HCT116 (cell line): ENCODE measurements around the gene ESR1. TPM values are rescaled to one million over a fixed set of nuclear protein-coding genes. Genes with fewer than 3 reads are reported as not detected.

Experiments used
- ATAC-seq: fragments of 200-7000 bp; cut with Tn5 transposase; 2 replicates; pipeline ENCODE4 v1.9.1; 2020; ENCODE audit warnings: mild to moderate bottlenecking, moderate library complexity
- BruUV-seq: library from RNA; stranded (reverse); fragments of 400-500 nt; replicated peaks from 2 replicates; lab custom pipeline; 2021; lab: Mats Ljungman, UMichigan
- CTCF ChIA-PET: fragments of 300-600 bp; sonication (Branson Sonifier 250); formaldehyde crosslinking; loops from one replicate; lab custom pipeline; 2021; ENCODE audit warnings: antibody characterized with exemption; lab: Charles Lee
- POLR2A ChIA-PET: fragments of 300-600, 350-600 bp; sonication (Branson Sonifier 250); formaldehyde crosslinking; loops from one replicate; lab custom pipeline; 2021; ENCODE audit warnings: antibody characterized with exemption; lab: Charles Lee
- RAD21 ChIA-PET, 2 experiments: fragments of 300-600 bp; sonication (Branson Sonifier 250); formaldehyde crosslinking; loops; one replicate each; lab custom pipeline; 2023; ENCODE audit warnings: low total read pairs in 2 of 2; ENCODE audit not compliant: uncharacterized antibody in 2 of 2, unreplicated experiment in 2 of 2, low non-redundant PET in 1 of 2; lab: Charles Lee
- DNase-seq: peaks from one replicate; pipeline ENCODE4 v3.0.0-alpha.2; 2010; ENCODE audit warnings: low read depth, low spot score
- H2AFZ ChIP-seq: fragments of 200-600 bp; shearing (Covaris generic), sonication (generic); 2 replicates; pipeline ENCODE4 v1.6.1; 2017; ENCODE audit warnings: low read depth, mixed run types, mixed read lengths, antibody characterized with exemption, low read length; ENCODE audit not compliant: poor library complexity, severe bottlenecking
- H3K27ac ChIP-seq: 2 replicates; pipeline ENCODE4 v1.5.1; 2012; ENCODE audit warnings: low read depth, low read length
- H3K27me3 ChIP-seq: fragments of 200-600 bp; sonication (generic); 2 replicates; pipeline ENCODE4 v1.6.1; 2016; ENCODE audit warnings: mixed run types, low read length, mixed read lengths; ENCODE audit not compliant: insufficient read depth
- H3K36me3 ChIP-seq, 2 experiments: fragments of 200-500 bp in 1 of 2; fragments of 200-600 bp in 1 of 2; sonication (Bioruptor generic) in 1 of 2; sonication (generic) in 1 of 2; 2 replicates each; pipeline versions ENCODE4 v1.5.1 to v1.6.1; 2014 to 2016; ENCODE audit warnings: low read length in 2 of 2, inconsistent platforms in 1 of 2, mixed read lengths in 1 of 2, mixed run types in 1 of 2; ENCODE audit not compliant: insufficient read depth in 2 of 2, control insufficient read depth in 1 of 2
- H3K4me1 ChIP-seq, 2 experiments: fragments of 200-600 bp in 1 of 2; sonication (generic) in 1 of 2; 2 replicates each; pipeline versions ENCODE4 v1.5.1 to v1.6.1; 2012 to 2017; ENCODE audit warnings: low read length in 2 of 2, inconsistent platforms in 1 of 2, mild to moderate bottlenecking in 1 of 2, mixed read lengths in 1 of 2, mixed run types in 1 of 2, moderate library complexity in 1 of 2; ENCODE audit not compliant: insufficient read depth in 2 of 2, control insufficient read depth in 1 of 2
- H3K4me2 ChIP-seq: fragments of 200-600 bp; sonication (generic); 2 replicates; pipeline ENCODE4 v1.6.1; 2017; ENCODE audit warnings: mixed run types, low read length, mixed read lengths
- H3K4me3 ChIP-seq, 2 experiments: fragments of 200-600 bp in 1 of 2; sonication (generic) in 1 of 2; replicated peaks in 1 of 2; 2 replicates each; pipeline ENCODE4 v1.5.1; 2011 to 2016; ENCODE audit warnings: low read length in 2 of 2, control low read depth in 1 of 2, low read depth in 1 of 2, mild to moderate bottlenecking in 1 of 2, mixed read lengths in 1 of 2, mixed run types in 1 of 2
- H3K79me2 ChIP-seq: fragments of 200-600 bp; sonication (generic); 2 replicates; pipeline ENCODE4 v1.6.1; 2017; ENCODE audit warnings: mild to moderate bottlenecking, mixed run types, low read length, moderate library complexity, mixed read lengths; ENCODE audit not compliant: insufficient read depth
- H3K9ac ChIP-seq: fragments of 200-600 bp; sonication (generic); 2 replicates; pipeline ENCODE4 v1.6.1; 2016; ENCODE audit warnings: low read length, mixed read lengths
- H3K9me2 ChIP-seq: fragments of 200-600 bp; sonication (generic), shearing (Covaris generic); 2 replicates; pipeline ENCODE4 v1.6.1; 2017; ENCODE audit warnings: mixed run types, mild to moderate bottlenecking, moderate library complexity; ENCODE audit not compliant: insufficient read depth
- H3K9me3 ChIP-seq, 2 experiments: fragments of 200-500 bp in 1 of 2; fragments of 200-600 bp in 1 of 2; sonication (Bioruptor generic) in 1 of 2; sonication (generic) in 1 of 2; 2 replicates each; pipeline ENCODE4 v1.6.1; 2014 to 2017; ENCODE audit warnings: low read length in 2 of 2, mixed read lengths in 2 of 2, inconsistent platforms in 1 of 2, low read depth in 1 of 2, mild to moderate bottlenecking in 1 of 2, mixed run types in 1 of 2, moderate library complexity in 1 of 2; ENCODE audit not compliant: control insufficient read depth in 1 of 2, insufficient read depth in 1 of 2
- H4K20me1 ChIP-seq: fragments of 200-600 bp; sonication (generic), shearing (Covaris generic); 2 replicates; pipeline ENCODE4 v1.6.1; 2017; ENCODE audit warnings: mixed run types, mild to moderate bottlenecking, moderate library complexity; ENCODE audit not compliant: insufficient read depth
- CBX3 ChIP-seq: IDR thresholded peaks from 2 replicates; pipeline ENCODE4 v1.6.1; 2012; ENCODE audit warnings: low read depth
- CEBPB ChIP-seq: IDR thresholded peaks from 2 replicates; pipeline ENCODE4 v1.6.1; 2012; ENCODE audit warnings: low read depth
- EGR1 ChIP-seq: IDR thresholded peaks from 2 replicates; pipeline ENCODE4 v1.6.1; 2012; ENCODE audit warnings: low read depth
- EZH2 ChIP-seq: fragments of 200-600 bp; sonication (generic); IDR thresholded peaks from 2 replicates; pipeline ENCODE4 v1.6.1; 2017; ENCODE audit warnings: antibody characterized with exemption, mixed run types
- EZH2phosphoT487 ChIP-seq: fragments of 200-600 bp; IDR thresholded peaks from 2 replicates; pipeline ENCODE4 v1.6.1; 2018; ENCODE audit warnings: antibody characterized with exemption, borderline replicate concordance
- FOSL1 ChIP-seq: IDR thresholded peaks from 2 replicates; pipeline ENCODE4 v1.6.1; 2012; ENCODE audit warnings: low read depth
- JUND ChIP-seq: IDR thresholded peaks from 2 replicates; pipeline ENCODE4 v1.6.1; 2012
- RAD21 ChIP-seq: IDR thresholded peaks from 2 replicates; pipeline ENCODE4 v1.6.1; 2012; ENCODE audit warnings: low read depth, mild to moderate bottlenecking
- SIN3A ChIP-seq: IDR thresholded peaks from 2 replicates; pipeline ENCODE4 v1.6.1; 2012; ENCODE audit warnings: low read depth
- SRF ChIP-seq: IDR thresholded peaks from 2 replicates; pipeline ENCODE4 v1.6.1; 2012; ENCODE audit warnings: low read depth
- TCF7L2 ChIP-seq: IDR thresholded peaks from 2 replicates; pipeline ENCODE4 v1.7.0; 2011; ENCODE audit warnings: borderline replicate concordance, inconsistent platforms; ENCODE audit not compliant: insufficient read depth, insufficient read length; ENCODE audit errors: extremely low read depth
- YY1 ChIP-seq: IDR thresholded peaks from 2 replicates; pipeline ENCODE4 v1.6.1; 2011; ENCODE audit warnings: low read length, low read depth, moderate library complexity, mild to moderate bottlenecking; ENCODE audit not compliant: insufficient replicate concordance; ENCODE audit errors: extremely low read depth
- ZFX ChIP-seq: fragments of 450-650 bp; IDR thresholded peaks from 2 replicates; pipeline ENCODE4 v1.6.1; 2017
- ZNF274 ChIP-seq: fragments of 200-500 bp; sonication (Bioruptor generic); IDR thresholded peaks from 2 replicates; pipeline ENCODE4 v1.6.1; 2014; ENCODE audit warnings: mild to moderate bottlenecking, low read depth, low read length, inconsistent platforms
- intact Hi-C: fragments of 100-400 bp; cut with micrococcal nuclease; formaldehyde crosslinking; loops from 2 replicates; pipeline ENCODE4 v1.10.0; 2022
- total RNA-seq: library from RNA; stranded (reverse); gene quantifications from one replicate; pipeline ENCODE4 v1.2.1, GENCODE V29; 2021; ENCODE audit not compliant: unreplicated experiment
- TF ChIP-seq, protein P1 (sequence below): IDR thresholded peaks from 2 replicates; pipeline ENCODE4 v1.6.1; 2012
- TF ChIP-seq, protein P2 (sequence below): IDR thresholded peaks from 2 replicates; pipeline ENCODE4 v1.6.1; 2012
- TF ChIP-seq, protein P3 (sequence below), 3 experiments: fragments of 200-600 bp in 1 of 3; sonication (generic) in 1 of 3; IDR thresholded peaks in 2 of 3; conservative IDR thresholded peaks in 1 of 3; 2 replicates each; pipeline ENCODE4 v1.5.1; 2012 to 2017; ENCODE audit warnings: low read depth in 2 of 3, low read length in 2 of 3, antibody characterized with exemption in 1 of 3, borderline replicate concordance in 1 of 3, control low read depth in 1 of 3, mild to moderate bottlenecking in 1 of 3, mixed read lengths in 1 of 3, mixed run types in 1 of 3, moderate library complexity in 1 of 3; ENCODE audit not compliant: insufficient read depth in 1 of 3

Gene ESR1
- total RNA-seq, 1 experiment from 2014 or later = 0.17 TPM

DNA sequence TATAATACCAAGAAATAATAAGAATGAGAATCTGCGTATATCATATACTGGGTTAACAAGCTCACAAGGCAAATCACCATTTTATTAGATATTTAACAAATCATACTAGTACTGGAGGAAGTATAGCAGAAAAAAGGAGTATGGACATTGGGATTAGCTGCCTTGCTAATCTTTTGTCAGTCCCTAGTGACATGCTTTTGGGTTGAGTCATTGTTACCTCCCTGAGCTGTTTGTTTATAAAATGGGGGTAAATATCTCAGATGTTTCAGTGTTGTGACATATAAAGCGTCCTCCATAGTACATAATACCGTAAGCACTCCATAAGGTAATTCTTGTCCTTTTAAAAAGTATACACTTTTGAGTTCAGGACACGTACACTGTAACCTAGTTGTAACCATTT is 107.0 kb downstream of the ESR1 start:
- no TSS peak for BruUV-seq
- Histone ChIP-seq H3K27me3 (no peaks in the 10 kb centered on the region), H3K27ac (no peak overlapping the region), H3K79me2 (no peaks in the 10 kb centered on the region), H3K36me3 (no peaks in the 10 kb centered on the region), H3K4me2 (peak overlapping the region; percentile 18; the same call in 1 of the 2 replicates), H2AFZ (peak overlapping the region; percentile 50), H3K9me2 (no peaks in the 10 kb centered on the region), H3K4me3 (no peak overlapping the region), H3K9ac (no peak overlapping the region), H3K4me1 (peaks cover 0 to 22% of the 10 kb centered on the region in 2 experiments; a peak in 2 of 4 replicates), H3K9me3 (no peaks in the 10 kb centered on the region), H4K20me1 (no peaks in the 10 kb centered on the region)
- intact Hi-C loops = no loop called here
- ChIA-PET RAD21 (no interaction called here), POLR2A (interaction anchor here (1.3 kb wide), 1 partner anchor 12 kb away, joined by 3 read pairs; no protein-coding TSS in a partner anchor), CTCF (no interaction called here)
- no peak for TF ChIP-seq YY1
- TF ChIP-seq, protein P1, sequence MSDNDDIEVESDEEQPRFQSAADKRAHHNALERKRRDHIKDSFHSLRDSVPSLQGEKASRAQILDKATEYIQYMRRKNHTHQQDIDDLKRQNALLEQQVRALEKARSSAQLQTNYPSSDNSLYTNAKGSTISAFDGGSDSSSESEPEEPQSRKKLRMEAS = no peak
- TF ChIP-seq JUND = 0 out of 2 replicates have a peak, but pooled peaks have one; percentile 36
- TF ChIP-seq RAD21 = no peak
- peak; percentile 43; the same call in 1 of the 2 replicates for TF ChIP-seq FOSL1
- no peak for TF ChIP-seq EZH2
- TF ChIP-seq SIN3A = no peak
- peak; percentile 49; the same call in 1 of the 2 replicates for ATAC-seq
- no peak for DNase-seq

DNA sequence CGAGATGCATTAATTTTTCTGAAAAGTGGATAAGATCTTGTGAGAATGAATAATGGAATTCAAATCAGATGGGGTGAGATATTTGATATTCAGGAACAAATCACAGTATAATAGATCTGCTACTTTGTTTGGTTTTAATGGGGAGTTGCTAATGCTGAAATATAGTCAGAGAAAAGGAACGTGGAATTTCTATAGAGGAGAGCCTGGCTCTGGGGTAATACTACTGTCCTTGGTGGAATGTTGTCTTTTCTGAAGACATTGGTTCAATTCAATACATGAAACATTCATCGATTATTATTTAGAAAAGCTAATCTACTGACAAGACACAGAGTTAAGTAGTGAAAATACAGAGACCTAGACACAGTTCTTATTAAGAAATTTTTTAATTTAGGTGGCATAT is 108.6 kb downstream of the ESR1 start:
- Histone ChIP-seq H3K9me2 (no peaks in the 10 kb centered on the region), H3K36me3 (no peaks in the 10 kb centered on the region), H3K9ac (no peak overlapping the region), H3K27me3 (no peaks in the 10 kb centered on the region), H3K4me3 (no peak overlapping the region), H3K4me1 (peaks cover 0 to 22% of the 10 kb centered on the region in 2 experiments; a peak in 2 of 4 replicates), H3K27ac (no peak overlapping the region), H4K20me1 (no peaks in the 10 kb centered on the region), H2AFZ (peak overlapping the region; percentile 27), H3K9me3 (no peaks in the 10 kb centered on the region), H3K4me2 (no peak overlapping the region), H3K79me2 (no peaks in the 10 kb centered on the region)
- ChIA-PET CTCF (no interaction called here), RAD21 (no interaction called here), POLR2A (no interaction called here)
- no TSS peak for BruUV-seq
- DNase-seq = no peak
- intact Hi-C loops = no loop called here
- ATAC-seq = no peak
- TF ChIP-seq EZH2phosphoT487 (no peak), YY1 (no peak), ZFX (no peak), EZH2 (no peak), RAD21 (no peak), SRF (no peak), EGR1 (no peak), JUND (no peak), ZNF274 (no peak), TCF7L2 (no peak), CBX3 (no peak), CEBPB (no peak)
- TF ChIP-seq, protein P2, sequence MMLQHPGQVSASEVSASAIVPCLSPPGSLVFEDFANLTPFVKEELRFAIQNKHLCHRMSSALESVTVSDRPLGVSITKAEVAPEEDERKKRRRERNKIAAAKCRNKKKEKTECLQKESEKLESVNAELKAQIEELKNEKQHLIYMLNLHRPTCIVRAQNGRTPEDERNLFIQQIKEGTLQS = no peak
- TF ChIP-seq, protein P3, sequence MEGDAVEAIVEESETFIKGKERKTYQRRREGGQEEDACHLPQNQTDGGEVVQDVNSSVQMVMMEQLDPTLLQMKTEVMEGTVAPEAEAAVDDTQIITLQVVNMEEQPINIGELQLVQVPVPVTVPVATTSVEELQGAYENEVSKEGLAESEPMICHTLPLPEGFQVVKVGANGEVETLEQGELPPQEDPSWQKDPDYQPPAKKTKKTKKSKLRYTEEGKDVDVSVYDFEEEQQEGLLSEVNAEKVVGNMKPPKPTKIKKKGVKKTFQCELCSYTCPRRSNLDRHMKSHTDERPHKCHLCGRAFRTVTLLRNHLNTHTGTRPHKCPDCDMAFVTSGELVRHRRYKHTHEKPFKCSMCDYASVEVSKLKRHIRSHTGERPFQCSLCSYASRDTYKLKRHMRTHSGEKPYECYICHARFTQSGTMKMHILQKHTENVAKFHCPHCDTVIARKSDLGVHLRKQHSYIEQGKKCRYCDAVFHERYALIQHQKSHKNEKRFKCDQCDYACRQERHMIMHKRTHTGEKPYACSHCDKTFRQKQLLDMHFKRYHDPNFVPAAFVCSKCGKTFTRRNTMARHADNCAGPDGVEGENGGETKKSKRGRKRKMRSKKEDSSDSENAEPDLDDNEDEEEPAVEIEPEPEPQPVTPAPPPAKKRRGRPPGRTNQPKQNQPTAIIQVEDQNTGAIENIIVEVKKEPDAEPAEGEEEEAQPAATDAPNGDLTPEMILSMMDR (IDR thresholded peaks at IDR 0.05 in 2 of 3, conservative IDR thresholded peaks at IDR 0.05 in 1 of 3; ENCODE audit: borderline replicate concordance in 1 of 3, insufficient read depth in 1 of 3, low read depth in 2 of 3, low read length in 2 of 3) = no peak
- TF ChIP-seq, protein P1 = no peak
